ENCODE measurements around the gene KLF8. TPM values are rescaled to one million over a fixed set of nuclear protein-coding genes. Genes with fewer than 3 reads are reported as not detected.

Gene KLF8
- total RNA-seq, 1 donor from 2014 or later, result 16.3 TPM

- no peaks in the 10 kb centered on the region for H3K4me1 ChIP-seq
- no peak overlapping the region for H3K27ac ChIP-seq
- TF ChIP-seq, protein P1, sequence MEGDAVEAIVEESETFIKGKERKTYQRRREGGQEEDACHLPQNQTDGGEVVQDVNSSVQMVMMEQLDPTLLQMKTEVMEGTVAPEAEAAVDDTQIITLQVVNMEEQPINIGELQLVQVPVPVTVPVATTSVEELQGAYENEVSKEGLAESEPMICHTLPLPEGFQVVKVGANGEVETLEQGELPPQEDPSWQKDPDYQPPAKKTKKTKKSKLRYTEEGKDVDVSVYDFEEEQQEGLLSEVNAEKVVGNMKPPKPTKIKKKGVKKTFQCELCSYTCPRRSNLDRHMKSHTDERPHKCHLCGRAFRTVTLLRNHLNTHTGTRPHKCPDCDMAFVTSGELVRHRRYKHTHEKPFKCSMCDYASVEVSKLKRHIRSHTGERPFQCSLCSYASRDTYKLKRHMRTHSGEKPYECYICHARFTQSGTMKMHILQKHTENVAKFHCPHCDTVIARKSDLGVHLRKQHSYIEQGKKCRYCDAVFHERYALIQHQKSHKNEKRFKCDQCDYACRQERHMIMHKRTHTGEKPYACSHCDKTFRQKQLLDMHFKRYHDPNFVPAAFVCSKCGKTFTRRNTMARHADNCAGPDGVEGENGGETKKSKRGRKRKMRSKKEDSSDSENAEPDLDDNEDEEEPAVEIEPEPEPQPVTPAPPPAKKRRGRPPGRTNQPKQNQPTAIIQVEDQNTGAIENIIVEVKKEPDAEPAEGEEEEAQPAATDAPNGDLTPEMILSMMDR (IDR thresholded peaks at IDR 0.05), result peak; percentile 62
- ATAC-seq, result peak; percentile 89
- no peaks in the 10 kb centered on the region for H3K36me3 ChIP-seq
- H3K9me3 ChIP-seq, result no peaks in the 10 kb centered on the region
- H3K27me3 ChIP-seq, result no peaks in the 10 kb centered on the region
- peak; percentile 55 for DNase-seq
- no peak overlapping the region for H3K4me3 ChIP-seq
- intact Hi-C loops (cut with DNase I), result no loop called here
Observed at GRCh38 chrX:56248492-56248891, 16.3 kb downstream of the KLF8 start.

- intact Hi-C loops (cut with DNase I), result no loop called here
- no peak for ATAC-seq
- TF ChIP-seq, protein P1 (IDR thresholded peaks at IDR 0.05), result no peak
- H3K4me3 ChIP-seq, result no peak overlapping the region
- no peak for DNase-seq
- H3K27me3 ChIP-seq, result no peaks in the 10 kb centered on the region
- no peaks in the 10 kb centered on the region for H3K9me3 ChIP-seq
- H3K27ac ChIP-seq, result no peak overlapping the region
- no peaks in the 10 kb centered on the region for H3K4me1 ChIP-seq
- H3K36me3 ChIP-seq, result no peaks in the 10 kb centered on the region
Observed at GRCh38 chrX:56253832-56254703, 21.9 kb downstream of the KLF8 start.

DNA sequence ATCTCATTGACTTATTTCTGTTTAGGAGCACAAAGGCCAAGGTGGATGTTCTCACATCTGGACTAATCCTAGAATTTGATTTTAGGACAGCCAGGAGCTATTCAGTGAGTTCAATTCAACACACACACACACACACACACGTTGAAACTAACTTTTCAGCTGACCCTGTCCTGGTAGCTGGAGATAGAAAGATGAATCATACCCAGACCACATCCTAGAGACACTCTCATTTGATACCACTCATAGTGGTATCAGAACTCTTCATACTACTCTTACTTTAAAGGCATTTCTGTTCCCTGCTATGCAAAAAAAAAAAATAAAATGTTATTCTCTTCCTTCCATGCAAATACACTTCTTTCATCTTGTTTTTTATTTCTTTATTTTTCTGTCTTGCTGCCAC is 36.7 kb downstream of the KLF8 start:
- Histone ChIP-seq H3K4me3 (no peak overlapping the region), H3K9me3 (no peaks in the 10 kb centered on the region), H3K36me3 (peaks cover 7% of the 10 kb centered on the region), H3K27ac (no peak overlapping the region), H3K27me3 (no peaks in the 10 kb centered on the region), H3K4me1 (no peaks in the 10 kb centered on the region)
- TF ChIP-seq, protein P1 (IDR thresholded peaks at IDR 0.05), result no peak
- ATAC-seq (no peak), DNase-seq (no peak)
- intact Hi-C loops (cut with DNase I), result no loop called here

- TF ChIP-seq, protein P1 (IDR thresholded peaks at IDR 0.05), result no peak
- Histone ChIP-seq H3K4me1 (no peaks in the 10 kb centered on the region), H3K27me3 (no peaks in the 10 kb centered on the region), H3K27ac (no peak overlapping the region), H3K36me3 (no peaks in the 10 kb centered on the region), H3K4me3 (no peak overlapping the region), H3K9me3 (no peaks in the 10 kb centered on the region)
- ATAC-seq, result no peak
- no peak for DNase-seq
- intact Hi-C loops (cut with DNase I), result no loop called here
Observed at GRCh38 chrX:56278692-56279091, 46.5 kb downstream of the KLF8 start.

- intact Hi-C loops (cut with DNase I), result no loop called here
- H3K9me3 ChIP-seq, result no peaks in the 10 kb centered on the region
- no peaks in the 10 kb centered on the region for H3K4me1 ChIP-seq
- H3K27ac ChIP-seq, result no peak overlapping the region
- no peak overlapping the region for H3K4me3 ChIP-seq
- peaks cover 8% of the 10 kb centered on the region for H3K36me3 ChIP-seq
- H3K27me3 ChIP-seq, result no peaks in the 10 kb centered on the region
- DNase-seq (no peak), ATAC-seq (no peak)
- TF ChIP-seq, protein P1 (IDR thresholded peaks at IDR 0.05), result no peak
Observed at GRCh38 chrX:56279863-56280262, 47.7 kb downstream of the KLF8 start.

All from upper lobe of right lung (tissue), 1 donor.